Fibroblast of skin of abdomen (primary cell): ENCODE measurements around the gene COX5B.
"Not testable (repeated sequence)": the region's sequence is repeated elsewhere in the genome, so short reads cannot be mapped to it uniquely, and the experiment has no call there.

Experiments
- DNase-seq: peaks from one replicate; pipeline ENCODE4 v3.0.0-alpha.2; 2013

The COX5B gene

GRCh38 chr2:97654309-97654708 is 8.4 kb downstream of the COX5B start:
- no peak for DNase-seq

DNA sequence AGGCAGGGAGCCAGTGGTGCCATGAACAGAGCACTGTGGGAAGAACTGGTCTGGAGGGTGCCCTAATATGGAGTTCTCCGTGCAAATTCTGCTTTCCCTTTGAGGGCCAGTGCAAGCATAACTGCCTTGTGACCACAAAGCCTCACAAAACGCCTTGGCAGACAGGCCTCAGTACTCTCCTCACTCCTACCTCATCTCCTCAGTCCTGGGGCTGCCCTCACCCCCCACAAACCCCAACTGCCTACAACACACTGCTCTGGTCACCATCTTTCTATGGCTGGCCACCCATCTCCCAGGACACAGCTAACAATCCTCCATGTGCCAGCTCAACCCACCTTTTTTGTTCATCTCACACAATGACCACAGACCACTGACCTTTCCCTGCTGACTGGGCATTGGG is 8.9 kb downstream of the COX5B start:
- no peak for DNase-seq

GRCh38 chr2:97656129-97656755 is 10.4 kb downstream of the COX5B start:
- DNase-seq, result no peak

DNA sequence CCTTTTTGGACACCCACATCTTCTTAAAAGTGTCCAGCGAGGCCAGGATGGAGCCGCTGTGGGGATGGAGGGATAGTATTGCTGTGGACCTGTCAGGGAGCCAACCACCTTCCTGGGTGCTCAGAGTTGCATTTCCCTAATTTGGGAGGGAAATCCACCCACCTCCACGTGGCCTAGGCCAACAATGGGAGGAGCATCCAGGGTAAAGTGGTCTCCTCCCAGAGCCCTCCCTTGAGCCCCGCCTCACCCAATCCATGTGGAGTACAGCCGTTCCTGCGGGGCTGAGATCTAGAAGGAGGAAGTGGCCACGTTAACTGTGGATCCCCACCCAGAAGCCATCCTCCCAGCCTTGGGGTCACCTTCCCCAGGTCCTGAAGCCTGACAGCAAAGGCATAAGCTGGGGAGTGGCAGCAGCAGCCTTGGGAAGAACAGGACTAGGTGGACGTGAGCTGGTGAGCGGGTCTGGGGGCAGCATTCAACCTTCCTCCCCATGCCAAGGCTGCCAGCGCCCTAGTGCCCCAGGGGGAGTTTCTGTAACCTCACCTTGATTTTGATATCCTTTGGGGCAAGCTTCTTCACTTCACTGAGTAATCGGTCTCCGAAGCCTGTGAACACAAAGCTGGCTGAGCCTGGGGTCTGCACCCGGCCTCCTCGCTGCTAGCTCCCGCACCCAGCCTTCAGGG is 11.2 kb downstream of the COX5B start:
- DNase-seq, result no peak

GRCh38 chr2:97657986-97658690 is 12.3 kb downstream of the COX5B start:
- no peak for DNase-seq

GRCh38 chr2:97658691-97659157 is 12.9 kb downstream of the COX5B start:
- DNase-seq, result no peak

GRCh38 chr2:97659256-97660043 is 13.6 kb downstream of the COX5B start:
- no peak for DNase-seq

DNA sequence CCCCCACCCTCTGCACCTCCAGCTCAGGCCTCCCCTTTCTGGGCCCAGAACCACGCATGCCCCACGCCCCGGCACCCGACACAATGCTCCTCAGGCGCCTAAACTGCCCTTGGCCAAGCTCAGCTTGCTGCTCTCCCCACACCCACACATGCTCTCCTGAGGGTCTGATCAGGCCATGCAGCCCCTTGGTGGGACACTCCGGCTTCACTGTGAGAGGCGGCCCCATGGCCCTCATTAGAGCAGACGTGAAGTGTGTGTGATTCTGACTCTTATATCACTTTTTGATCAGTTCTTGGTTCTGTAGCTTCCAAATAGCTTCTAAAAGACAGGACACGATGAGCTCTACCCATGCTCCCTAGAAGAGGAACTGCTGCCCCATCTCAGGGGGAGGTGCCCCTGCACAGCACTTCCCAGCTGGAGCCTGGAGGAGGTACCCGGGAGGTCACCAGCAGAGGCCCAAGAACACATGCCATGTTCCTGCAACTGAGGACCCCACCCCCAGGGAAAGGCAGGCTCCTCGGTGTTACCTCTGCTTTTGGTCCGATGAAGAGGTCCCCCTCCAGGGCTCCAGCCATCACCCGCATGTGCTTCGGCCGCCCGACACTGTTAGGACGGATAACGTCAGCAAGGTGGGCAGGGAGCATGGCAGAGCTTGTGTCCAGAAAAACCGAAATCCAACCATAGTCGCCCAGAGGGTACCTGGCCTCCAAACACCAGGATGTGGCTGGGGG is 14.3 kb downstream of the COX5B start:
- DNase-seq, result no peak

GRCh38 chr2:97660775-97661389 is 15.0 kb downstream of the COX5B start:
- DNase-seq, result no peak

DNA sequence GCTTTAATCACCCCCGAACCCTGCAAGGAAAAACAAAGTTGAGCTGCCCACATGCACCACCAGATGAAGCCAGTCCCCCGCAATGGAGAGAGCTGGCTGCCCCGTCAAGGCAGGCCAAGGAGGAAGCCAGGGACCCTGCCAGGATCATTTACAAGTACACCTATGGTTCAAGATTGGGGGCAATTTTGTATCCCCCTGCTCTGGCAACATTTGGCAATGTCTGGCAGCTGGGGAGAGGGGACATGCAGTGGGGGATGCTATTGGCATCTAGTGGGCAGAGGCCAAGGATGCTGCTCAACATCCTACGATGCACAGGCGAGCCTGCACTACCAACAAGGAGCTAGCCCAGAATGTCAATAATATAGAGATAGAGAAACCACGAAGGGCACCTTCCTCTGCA is 16.1 kb downstream of the COX5B start:
- DNase-seq, result no peak

DNA sequence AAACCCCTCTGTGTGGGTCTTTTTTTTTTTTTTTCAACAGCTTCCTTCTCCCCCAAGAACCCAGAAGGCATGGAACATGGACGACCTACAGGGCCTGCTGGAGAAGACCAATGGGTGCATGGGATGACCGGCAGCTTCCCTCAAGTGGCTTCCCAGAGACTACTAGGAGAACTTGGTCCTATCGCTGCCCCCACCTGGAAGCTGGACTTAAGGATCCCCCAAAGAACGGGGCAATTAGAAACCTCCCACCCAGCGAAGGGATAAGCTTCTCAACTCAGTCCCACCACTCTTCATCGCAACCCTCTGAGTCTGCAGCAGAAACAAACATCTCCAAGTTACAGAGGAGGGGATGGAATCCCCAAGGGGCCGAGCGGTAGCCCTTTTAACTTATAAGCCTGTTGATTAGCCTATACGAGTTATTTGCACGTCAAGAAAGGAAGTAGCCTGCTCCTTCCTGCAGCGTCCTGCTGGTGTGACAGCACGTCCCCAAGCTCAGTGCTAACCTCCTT is 16.6 kb downstream of the COX5B start:
- DNase-seq, result no peak

GRCh38 chr2:97662895-97663625 is 17.2 kb downstream of the COX5B start:
- peak; percentile 84 for DNase-seq

DNA sequence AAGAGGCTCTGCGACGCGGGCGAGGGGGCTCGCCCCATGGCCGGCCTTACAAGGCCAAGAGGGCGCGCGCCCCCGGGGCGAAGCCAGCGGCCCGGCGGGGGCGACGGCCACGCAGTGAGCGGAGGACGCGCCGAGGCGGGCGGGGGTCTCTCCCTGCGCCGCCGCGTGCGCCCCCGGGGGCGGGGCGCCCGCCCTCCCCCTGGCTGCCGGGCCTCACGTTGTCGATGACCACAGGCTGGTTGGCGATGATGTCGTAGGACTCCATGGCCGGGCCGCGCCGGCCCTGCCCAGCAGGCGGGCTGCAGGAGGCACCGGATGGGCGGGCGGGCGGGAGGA is 17.7 kb downstream of the COX5B start:
- no peak for DNase-seq

DNA sequence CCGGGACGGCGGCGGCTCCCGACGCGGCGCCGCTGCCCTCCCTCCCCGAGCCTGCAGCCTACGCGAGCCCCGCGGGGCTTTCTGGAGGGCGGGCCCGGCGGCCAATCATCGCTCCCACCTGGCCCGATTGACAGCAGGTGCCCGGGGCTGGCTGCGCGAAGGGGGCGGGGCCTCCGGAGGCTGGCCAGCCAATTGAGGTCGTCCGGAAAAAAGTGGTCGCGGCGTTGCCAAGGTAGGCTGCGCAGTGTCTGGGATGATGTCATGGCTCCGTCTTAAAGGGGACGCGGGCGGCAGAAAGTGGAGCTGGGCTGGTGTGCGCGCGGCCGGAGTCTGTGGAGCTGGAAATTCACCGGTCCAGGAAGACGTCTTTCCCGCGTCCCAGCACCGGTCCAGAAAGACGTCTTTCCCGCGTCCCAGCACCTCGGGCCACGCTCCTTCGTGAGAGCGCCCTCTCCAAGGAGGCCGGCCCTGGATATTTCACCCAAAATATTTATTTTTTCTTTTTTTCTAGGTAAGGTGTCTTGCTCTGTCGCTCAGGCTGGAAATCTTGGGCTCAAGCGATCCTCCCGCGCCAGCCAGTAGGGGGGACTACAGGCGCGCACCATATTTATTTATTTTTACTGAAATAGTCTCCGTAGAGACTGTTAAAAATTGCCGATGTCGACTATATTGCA is 18.2 kb downstream of the COX5B start, which contains the start of gene ACTR1B:
ACTR1B (minus strand) TSS at position 83 of the 674 bp plus-strand sequence. CDS start 154 bp downstream, outside the sequence.
- peak; percentile 98 for DNase-seq

GRCh38 chr2:97664636-97664970 is 18.7 kb downstream of the COX5B start:
- peak; percentile 12 for DNase-seq

GRCh38 chr2:97669448-97669847 is 23.6 kb downstream of the COX5B start, which contains the start of gene C2orf92:
C2orf92 (plus strand) TSS chr2:97669713; CDS start chr2:97669789, 76 bp downstream.
- no peak for DNase-seq

GRCh38 chr2:97670471-97670870 is 24.6 kb downstream of the COX5B start:
- no peak for DNase-seq

GRCh38 chr2:97671526-97671925 is 25.7 kb downstream of the COX5B start:
- DNase-seq, result no peak

DNA sequence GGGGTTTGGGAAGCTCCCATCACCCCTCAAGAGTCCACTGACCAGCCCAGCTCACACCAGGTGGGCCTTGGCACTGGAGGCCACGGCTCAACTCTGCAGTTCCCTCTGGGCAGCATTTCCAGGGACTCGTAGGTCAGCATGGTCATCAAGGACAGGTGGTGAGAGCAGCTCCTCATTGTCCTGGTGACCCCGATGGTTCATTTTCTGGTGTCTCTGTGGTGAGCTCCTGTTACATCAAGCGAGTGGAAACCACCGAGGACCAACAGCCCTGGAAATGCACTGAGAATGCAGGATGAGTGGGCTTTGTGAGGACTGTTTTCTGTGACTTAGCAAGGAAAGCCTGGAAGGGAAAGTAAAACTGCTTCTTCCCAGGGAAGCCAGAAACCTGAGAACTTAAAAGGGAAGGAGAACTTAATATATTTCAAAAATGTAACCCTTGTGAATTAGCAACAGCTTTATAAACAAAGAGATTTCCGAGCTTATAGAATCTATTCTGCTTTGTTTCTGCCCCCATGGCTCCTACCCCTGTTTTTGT is 26.8 kb downstream of the COX5B start:
- not testable (repeated sequence) for DNase-seq
